AG04450 (cell line): ENCODE data around the gene ALG6. TPM values are rescaled to one million over a fixed set of nuclear protein-coding genes. Genes with fewer than 3 reads are reported as not detected.
A peak's percentile ranks its signal among the peaks of the same experiment; 100 is the strongest.

ENCODE experiments used
- CTCF ChIA-PET: fragments of 300-600, 350-600 bp; formaldehyde crosslinking; extraction: SDS; loops from one replicate; lab custom pipeline; 2022; ENCODE audit warnings: antibody characterized with exemption, inconsistent platforms; lab: Charles Lee
- POLR2A ChIA-PET: fragments of 350-600 bp; formaldehyde crosslinking; extraction: SDS; loops from one replicate; lab custom pipeline; 2021; ENCODE audit warnings: antibody characterized with exemption, inconsistent platforms; lab: Yijun Ruan, JAX
- DNase-seq: peaks from one replicate; pipeline ENCODE4 v3.0.0-alpha.2; 2011; ENCODE audit warnings: low read depth, low spot score
- H3K27ac ChIP-seq: one replicate; pipeline ENCODE4 v1.5.1; 2012; ENCODE audit warnings: low read depth, low read length, control low read depth
- H3K27me3 ChIP-seq: one replicate; pipeline ENCODE4 v1.6.0; 2012; ENCODE audit warnings: low read length; ENCODE audit not compliant: control insufficient read depth, insufficient read depth
- H3K4me3 ChIP-seq: 2 replicates; pipeline ENCODE4 v1.5.1; 2011; ENCODE audit warnings: mild to moderate bottlenecking, low read depth, low read length, control low read depth
- H3K9me3 ChIP-seq: 2 replicates; pipeline ENCODE4 v1.5.1; 2012; ENCODE audit warnings: low read length; ENCODE audit not compliant: control insufficient read depth, insufficient read depth
- CTCF ChIP-seq: IDR thresholded peaks from 2 replicates; pipeline ENCODE4 v1.5.1; 2011; ENCODE audit warnings: low read depth, low read length, control low read depth, inconsistent platforms
- polyA plus RNA-seq: library from polyadenylated mRNA; depleted of rRNA; stranded (reverse); fragments of >200 nt; gene quantifications from 2 replicates; pipeline ENCODE4 v1.2.3, GENCODE V29; 2011

The ALG6 gene
- polyA plus RNA-seq, 1 experiment, result 21.6 TPM

GRCh38 chr1:63319046-63320021, 48.1 kb upstream of the ALG6 start:
- ChIA-PET POLR2A (interaction anchor here (0.6 kb wide), 2 partner anchors 49 to 219 kb away, joined by 3 to 4 read pairs; no protein-coding TSS in a partner anchor), CTCF (interaction anchor here (0.6 kb wide), 1 partner anchor 126 kb away, joined by 6 read pairs; no protein-coding TSS in a partner anchor)
- TF ChIP-seq CTCF, result no peak

GRCh38 chr1:63320022-63320721, 47.3 kb upstream of the ALG6 start:
- CTCF ChIA-PET, result interaction anchor here (0.6 kb wide), 1 partner anchor 125 kb away, joined by 6 read pairs; no protein-coding TSS in a partner anchor
- peaks cover 86% of the 10 kb centered on the region for H3K27me3 ChIP-seq
- H3K27ac ChIP-seq, result no peak overlapping the region
- TF ChIP-seq CTCF, result no peak
- DNase-seq, result no peak
- POLR2A ChIA-PET, result interaction anchor here (0.6 kb wide), 2 partner anchors 48 to 218 kb away, joined by 3 to 4 read pairs; no protein-coding TSS in a partner anchor
- no peak overlapping the region for H3K4me3 ChIP-seq
- peaks cover 35% of the 10 kb centered on the region; the same call in 1 of the 2 replicates for H3K9me3 ChIP-seq

More at GRCh38 chr1:63319046-63320021, 48.1 kb upstream of the ALG6 start:
- Histone ChIP-seq H3K9me3 (peaks cover 32% of the 10 kb centered on the region; the same call in 1 of the 2 replicates), H3K4me3 (no peak overlapping the region), H3K27ac (no peak overlapping the region), H3K27me3 (peaks cover 86% of the 10 kb centered on the region)
- no peak for DNase-seq

- CTCF ChIA-PET, result no interaction called here
- TF ChIP-seq CTCF, result no peak
Measured at GRCh38 chr1:63321066-63321784, 46.2 kb upstream of the ALG6 start.

GRCh38 chr1:63321785-63322113, 45.7 kb upstream of the ALG6 start:
- Histone ChIP-seq H3K27me3 (peaks cover 84% of the 10 kb centered on the region), H3K27ac (no peak overlapping the region), H3K4me3 (peak overlapping the region; percentile 52), H3K9me3 (peaks cover 30% of the 10 kb centered on the region; the same call in 1 of the 2 replicates)
- no peak for TF ChIP-seq CTCF
- DNase-seq, result no peak
- ChIA-PET POLR2A (no interaction called here), CTCF (no interaction called here)

More at GRCh38 chr1:63321066-63321784, 46.2 kb upstream of the ALG6 start:
- H3K9me3 ChIP-seq, result peaks cover 35% of the 10 kb centered on the region; the same call in 1 of the 2 replicates
- H3K4me3 ChIP-seq, result no peak overlapping the region
- no peak for DNase-seq
- POLR2A ChIA-PET, result no interaction called here
- H3K27me3 ChIP-seq, result peaks cover 84% of the 10 kb centered on the region
- H3K27ac ChIP-seq, result no peak overlapping the region
